Colonic mucosa (tissue), 4 donors: ENCODE results near the gene UBA1. TPM values are rescaled to one million over a fixed set of nuclear protein-coding genes. Genes with fewer than 3 reads are reported as not detected.

Experiments
- DNase-seq: peaks from one replicate; pipeline ENCODE4 v3.0.0-alpha.2; 2020
- H3K27ac ChIP-seq: fragments of 200-600 bp; one replicate; pipeline ENCODE4 v1.8.0; 2021
- H3K27me3 ChIP-seq: fragments of 200-600 bp; one replicate; pipeline ENCODE4 v1.8.0; 2021
- H3K36me3 ChIP-seq: fragments of 200-600 bp; one replicate; pipeline ENCODE4 v1.8.0; 2021
- H3K4me1 ChIP-seq: fragments of 200-600 bp; one replicate; pipeline ENCODE4 v1.8.0; 2021; ENCODE audit warnings: mild to moderate bottlenecking
- H3K4me3 ChIP-seq: fragments of 200-600 bp; one replicate; pipeline ENCODE4 v1.8.0; 2021
- H3K9ac ChIP-seq, 2 donors: one replicate each; pipeline ENCODE4 v1.7.0; 2013; ENCODE audit warnings: control low read depth in 2 of 2, low read depth in 2 of 2, low read length in 2 of 2
- H3K9me3 ChIP-seq: fragments of 200-600 bp; one replicate; pipeline ENCODE4 v1.8.0; 2021
- intact Hi-C: fragments of 100-400 bp; cut with DNase I; formaldehyde crosslinking; loops from one replicate; pipeline ENCODE4 v1.14.1; 2022
- total RNA-seq, 2 donors: library from RNA; stranded (reverse); fragmentation: NEBNext Ultra II Directional in 1 of 2; extraction: Animal tissue kit (Norgen Biotek cat#: 25700) in 1 of 2; gene quantifications; one replicate each; pipeline ENCODE4 v1.2.1, GENCODE V29; 2021
- TF ChIP-seq, protein P1 (sequence below): fragments of 200-600 bp; IDR thresholded peaks from one replicate; pipeline ENCODE4 v1.8.0; 2022; ENCODE audit warnings: antibody characterized with exemption, mild to moderate bottlenecking
- donor health status: healthy.
- donor health status: DM: no; HTN: no; CAD: no.
- donor health status: DM: no; HTN: no; CAD: no.

The UBA1 gene
- total RNA-seq, 2 donors from 2014 or later, result 237 to 327 TPM

DNA sequence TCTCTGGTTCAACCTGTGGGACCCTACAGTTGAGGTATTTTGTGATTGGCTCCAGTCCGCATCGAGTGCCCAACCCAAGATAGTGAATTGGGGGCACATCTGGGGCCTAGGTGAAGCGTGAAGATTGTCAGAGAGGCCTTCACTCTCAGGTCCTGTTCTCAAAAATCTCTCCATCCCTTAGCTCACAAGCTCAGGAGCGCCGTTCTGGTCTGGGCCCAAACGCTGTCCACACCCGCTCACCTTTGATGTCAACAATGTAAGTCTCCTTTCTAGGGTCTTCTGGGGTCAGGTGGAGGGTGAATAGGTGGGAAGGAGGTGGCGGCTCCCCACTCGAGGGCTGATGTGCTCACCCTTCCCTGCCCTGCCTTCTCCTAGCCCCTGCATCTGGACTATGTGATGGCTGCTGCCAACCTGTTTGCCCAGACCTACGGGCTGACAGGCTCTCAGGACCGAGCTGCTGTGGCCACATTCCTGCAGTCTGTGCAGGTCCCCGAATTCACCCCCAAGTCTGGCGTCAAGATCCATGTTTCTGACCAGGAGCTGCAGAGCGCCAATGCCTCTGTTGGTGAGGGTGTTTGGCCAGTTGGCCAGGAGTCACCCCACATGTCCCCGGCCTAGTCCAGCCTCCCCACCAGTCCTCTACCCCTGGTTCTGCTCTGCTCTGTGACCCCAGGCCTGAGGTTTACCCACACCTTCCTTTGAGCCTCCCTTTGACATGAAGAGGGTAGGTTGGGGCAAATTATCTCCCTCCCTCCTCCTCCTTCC lies 17.2 kb downstream of the UBA1 start:
- no peak for DNase-seq
- no peaks in the 10 kb centered on the region for H3K27me3 ChIP-seq
- H3K9ac ChIP-seq, result no peak overlapping the region

DNA sequence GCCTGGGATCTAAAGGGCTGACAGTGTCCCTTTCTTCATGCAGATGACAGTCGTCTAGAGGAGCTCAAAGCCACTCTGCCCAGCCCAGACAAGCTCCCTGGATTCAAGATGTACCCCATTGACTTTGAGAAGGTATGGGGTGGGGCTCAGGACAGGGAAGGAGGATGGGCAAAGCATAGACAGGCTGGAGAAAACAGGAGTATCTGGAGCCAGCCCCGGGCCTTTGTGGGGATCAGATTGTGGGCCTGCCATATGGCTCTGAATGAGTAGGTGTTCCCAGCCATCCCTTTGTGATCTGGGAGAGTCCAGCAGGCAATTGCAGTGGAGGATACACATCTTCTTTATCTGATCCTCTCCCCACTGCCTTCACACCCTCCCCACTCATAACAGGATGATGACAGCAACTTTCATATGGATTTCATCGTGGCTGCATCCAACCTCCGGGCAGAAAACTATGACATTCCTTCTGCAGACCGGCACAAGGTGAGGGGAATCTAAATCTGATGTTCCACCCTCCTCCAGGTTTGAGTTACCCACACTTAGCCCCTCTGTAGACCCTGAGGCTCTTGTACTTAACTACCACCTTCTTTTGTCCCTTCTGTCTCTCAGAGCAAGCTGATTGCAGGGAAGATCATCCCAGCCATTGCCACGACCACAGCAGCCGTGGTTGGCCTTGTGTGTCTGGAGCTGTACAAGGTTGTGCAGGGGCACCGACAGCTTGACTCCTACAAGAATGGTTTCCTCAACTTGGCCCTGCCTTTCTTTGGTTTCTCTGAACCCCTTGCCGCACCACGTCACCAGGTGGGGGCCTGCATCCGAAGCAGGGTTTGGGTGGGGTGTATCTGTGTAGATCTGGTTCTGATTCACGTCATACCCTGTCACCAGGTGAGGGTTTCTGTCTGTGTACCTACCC lies 19.0 kb downstream of the UBA1 start:
- H3K27me3 ChIP-seq, result no peaks in the 10 kb centered on the region
- DNase-seq, result no peak
- intact Hi-C loops, result no loop called here
- no peaks in the 10 kb centered on the region for H3K4me1 ChIP-seq
- no peaks in the 10 kb centered on the region for H3K9me3 ChIP-seq
- H3K27ac ChIP-seq, result no peak overlapping the region
- no peak overlapping the region for H3K9ac ChIP-seq
- H3K36me3 ChIP-seq, result peaks cover 37% of the 10 kb centered on the region
- H3K4me3 ChIP-seq, result no peak overlapping the region
- TF ChIP-seq, protein P1, sequence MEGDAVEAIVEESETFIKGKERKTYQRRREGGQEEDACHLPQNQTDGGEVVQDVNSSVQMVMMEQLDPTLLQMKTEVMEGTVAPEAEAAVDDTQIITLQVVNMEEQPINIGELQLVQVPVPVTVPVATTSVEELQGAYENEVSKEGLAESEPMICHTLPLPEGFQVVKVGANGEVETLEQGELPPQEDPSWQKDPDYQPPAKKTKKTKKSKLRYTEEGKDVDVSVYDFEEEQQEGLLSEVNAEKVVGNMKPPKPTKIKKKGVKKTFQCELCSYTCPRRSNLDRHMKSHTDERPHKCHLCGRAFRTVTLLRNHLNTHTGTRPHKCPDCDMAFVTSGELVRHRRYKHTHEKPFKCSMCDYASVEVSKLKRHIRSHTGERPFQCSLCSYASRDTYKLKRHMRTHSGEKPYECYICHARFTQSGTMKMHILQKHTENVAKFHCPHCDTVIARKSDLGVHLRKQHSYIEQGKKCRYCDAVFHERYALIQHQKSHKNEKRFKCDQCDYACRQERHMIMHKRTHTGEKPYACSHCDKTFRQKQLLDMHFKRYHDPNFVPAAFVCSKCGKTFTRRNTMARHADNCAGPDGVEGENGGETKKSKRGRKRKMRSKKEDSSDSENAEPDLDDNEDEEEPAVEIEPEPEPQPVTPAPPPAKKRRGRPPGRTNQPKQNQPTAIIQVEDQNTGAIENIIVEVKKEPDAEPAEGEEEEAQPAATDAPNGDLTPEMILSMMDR, result no peak

More for the DNA sequence above, 17.2 kb downstream of the UBA1 start:
- H3K4me3 ChIP-seq, result no peak overlapping the region
- no peaks in the 10 kb centered on the region for H3K4me1 ChIP-seq
- intact Hi-C loops, result no loop called here
- H3K36me3 ChIP-seq, result peaks cover 44% of the 10 kb centered on the region
- no peak overlapping the region for H3K27ac ChIP-seq
- no peaks in the 10 kb centered on the region for H3K9me3 ChIP-seq
- TF ChIP-seq, protein P1, result no peak

DNA sequence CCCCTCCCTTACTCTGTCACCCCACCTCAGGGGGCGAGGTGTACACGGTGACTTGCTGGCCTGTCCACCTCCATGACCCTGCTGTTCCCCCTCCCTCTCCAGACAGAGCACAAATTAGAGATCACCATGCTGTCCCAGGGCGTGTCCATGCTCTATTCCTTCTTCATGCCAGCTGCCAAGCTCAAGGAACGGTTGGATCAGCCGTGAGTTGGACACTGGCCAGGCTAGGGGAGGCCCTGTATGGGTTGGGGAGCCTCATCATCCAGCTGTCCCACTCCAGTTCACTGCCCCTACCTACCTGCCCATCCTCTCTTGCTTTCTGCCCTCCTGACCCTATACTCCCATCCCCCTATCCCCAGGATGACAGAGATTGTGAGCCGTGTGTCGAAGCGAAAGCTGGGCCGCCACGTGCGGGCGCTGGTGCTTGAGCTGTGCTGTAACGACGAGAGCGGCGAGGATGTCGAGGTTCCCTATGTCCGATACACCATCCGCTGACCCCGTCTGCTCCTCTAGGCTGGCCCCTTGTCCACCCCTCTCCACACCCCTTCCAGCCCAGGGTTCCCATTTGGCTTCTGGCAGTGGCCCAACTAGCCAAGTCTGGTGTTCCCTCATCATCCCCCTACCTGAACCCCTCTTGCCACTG lies 20.9 kb downstream of the UBA1 start:
- Histone ChIP-seq H3K4me3 (no peak overlapping the region), H3K27ac (no peak overlapping the region), H3K27me3 (no peaks in the 10 kb centered on the region), H3K36me3 (peaks cover 33% of the 10 kb centered on the region), H3K4me1 (no peaks in the 10 kb centered on the region), H3K9ac (no peak overlapping the region), H3K9me3 (no peaks in the 10 kb centered on the region)
- DNase-seq, result no peak
- intact Hi-C loops, result no loop called here
- TF ChIP-seq, protein P1, result no peak

DNA sequence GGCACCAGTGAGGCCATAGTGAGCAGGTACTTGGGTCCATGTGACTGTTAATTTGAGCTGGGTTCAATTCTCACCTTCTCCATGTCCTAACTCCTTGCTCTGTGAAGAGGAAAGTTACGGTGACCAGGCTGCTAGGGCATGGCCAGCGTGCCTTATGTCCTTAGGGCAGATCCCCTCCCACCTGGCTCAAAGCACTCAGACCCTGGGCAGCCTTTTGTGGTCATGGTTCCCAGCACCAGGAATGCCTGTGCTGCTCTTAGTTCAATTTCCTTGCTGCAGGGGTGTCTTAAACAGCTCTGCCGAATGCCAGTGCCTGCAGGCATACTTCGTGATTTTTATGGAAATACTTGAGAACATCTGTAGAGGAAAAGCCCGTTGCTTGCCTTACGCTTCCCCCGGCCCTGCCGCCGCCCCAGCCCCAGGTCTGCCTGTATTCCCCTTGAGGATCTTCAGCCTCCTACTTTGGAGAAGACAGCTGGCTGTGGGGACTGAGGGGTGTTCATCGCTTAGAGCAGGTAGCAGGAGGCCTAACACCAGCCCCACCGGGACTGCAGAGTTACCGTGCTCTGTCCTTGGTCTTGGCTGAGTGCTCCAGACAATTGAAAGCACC lies 21.8 kb downstream of the UBA1 start:
- no peaks in the 10 kb centered on the region for H3K27me3 ChIP-seq
- H3K4me3 ChIP-seq, result no peak overlapping the region
- DNase-seq, result no peak
- H3K36me3 ChIP-seq, result peaks cover 28% of the 10 kb centered on the region
- H3K27ac ChIP-seq, result no peak overlapping the region
- no peaks in the 10 kb centered on the region for H3K4me1 ChIP-seq
- intact Hi-C loops, result no loop called here
- H3K9ac ChIP-seq, result no peak overlapping the region
- no peaks in the 10 kb centered on the region for H3K9me3 ChIP-seq
- TF ChIP-seq, protein P1, result no peak

DNA sequence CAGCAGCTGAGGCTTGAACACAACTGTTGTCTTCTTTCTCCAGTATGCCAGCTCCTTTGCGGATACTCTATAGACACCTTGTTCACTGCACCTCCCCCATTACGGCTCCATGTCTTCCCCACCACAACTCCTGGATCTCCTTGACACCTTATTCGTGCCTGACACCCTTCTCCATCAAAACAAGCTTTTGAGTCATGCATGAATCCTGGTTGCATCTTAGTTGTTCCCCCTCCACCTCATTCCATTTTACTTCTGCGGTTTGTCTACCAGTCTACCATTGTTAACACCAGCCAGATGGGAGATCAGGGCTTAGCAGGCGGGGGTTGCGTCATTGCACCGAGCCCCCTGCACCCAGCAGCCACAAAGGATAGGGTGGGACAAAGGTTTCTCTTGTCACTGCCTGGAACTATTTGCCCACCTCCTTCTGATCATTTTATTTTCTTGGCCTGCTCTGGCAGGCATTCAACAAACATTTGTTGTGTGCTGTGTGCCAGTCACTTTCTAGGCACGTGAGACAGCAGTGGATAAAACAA lies 22.8 kb downstream of the UBA1 start:
- H3K36me3 ChIP-seq, result peaks cover 21% of the 10 kb centered on the region
- intact Hi-C loops, result no loop called here

More for the DNA sequence above, 22.8 kb downstream of the UBA1 start:
- H3K9me3 ChIP-seq, result no peaks in the 10 kb centered on the region
- TF ChIP-seq, protein P1, result no peak
- no peak overlapping the region for H3K4me3 ChIP-seq
- peak overlapping the region; percentile 71 for H3K27ac ChIP-seq
- no peaks in the 10 kb centered on the region for H3K4me1 ChIP-seq
- peak overlapping the region in 1 of 2 donors; percentile 76 for H3K9ac ChIP-seq
- DNase-seq, result no peak
- H3K27me3 ChIP-seq, result no peaks in the 10 kb centered on the region
